Activated naive CD4-positive, alpha-beta T cell treated with Interleukin-2 at 50 U/mL for 16 hours (primary cell): ENCODE results near the gene YBEY.
"Not testable (repeated sequence)": the region's sequence is repeated elsewhere in the genome, so short reads cannot be mapped to it uniquely, and the experiment has no call there.

Source experiments
- DNase-seq: peaks from one replicate; pipeline ENCODE4 v3.0.0-alpha.2; 2020

YBEY gene

DNA sequence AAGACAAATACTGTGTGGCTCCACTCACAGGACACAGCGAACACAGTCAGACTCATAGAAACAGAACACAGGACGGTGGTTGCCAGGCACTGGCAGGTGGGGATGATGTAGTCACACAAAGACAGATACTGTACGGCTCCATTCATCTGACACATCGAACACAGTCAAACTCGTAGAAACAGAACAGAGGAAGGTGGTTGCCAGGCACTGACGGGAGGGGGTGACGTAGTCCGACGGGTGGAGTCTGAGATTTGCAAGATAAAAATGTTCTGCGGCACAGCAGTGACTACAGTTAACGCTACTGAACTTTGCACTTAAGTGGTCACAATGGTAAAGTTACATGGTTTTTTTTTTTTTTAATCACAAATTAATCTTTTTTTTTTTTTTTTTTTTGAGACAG is 18.8 kb downstream of the YBEY start:
- no peak for DNase-seq

DNA sequence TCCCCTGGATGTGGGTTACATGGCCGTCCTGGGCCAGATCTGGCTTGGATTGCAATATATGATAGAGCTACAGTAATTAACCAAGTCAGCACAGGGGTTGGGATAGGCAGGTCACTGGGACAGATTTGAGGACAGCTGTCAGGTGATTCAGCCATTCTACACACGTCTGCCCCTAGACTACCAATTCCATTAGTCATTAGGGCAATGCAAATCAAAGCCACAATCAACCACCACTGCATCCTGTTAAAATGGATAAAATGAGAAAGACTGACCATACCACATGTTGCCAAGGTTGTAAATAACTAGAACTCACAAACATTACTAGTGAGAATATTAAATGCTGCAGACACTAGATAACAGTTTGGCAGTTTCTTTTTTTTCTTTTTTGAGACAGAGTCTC is 21.5 kb downstream of the YBEY start:
- DNase-seq, result no peak

DNA sequence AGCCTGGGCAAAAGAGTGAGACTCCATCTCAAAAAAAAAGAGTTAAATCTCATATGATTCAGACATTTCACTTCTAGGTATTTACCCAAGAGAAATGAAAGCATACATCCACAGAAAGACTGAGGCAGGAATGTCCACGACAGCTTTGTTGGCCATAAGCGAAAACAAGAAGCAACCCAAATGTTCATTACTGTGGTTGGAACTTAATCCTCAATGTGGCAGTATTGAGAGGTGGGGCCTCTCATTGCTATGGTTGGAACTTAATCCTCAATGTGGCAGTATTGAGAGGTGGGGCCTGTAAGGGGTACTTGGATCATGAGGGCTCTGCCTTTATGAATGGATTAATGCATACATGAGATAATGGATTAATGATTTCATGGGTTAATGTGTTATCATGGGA is 22.3 kb downstream of the YBEY start:
- no peak for DNase-seq

DNA sequence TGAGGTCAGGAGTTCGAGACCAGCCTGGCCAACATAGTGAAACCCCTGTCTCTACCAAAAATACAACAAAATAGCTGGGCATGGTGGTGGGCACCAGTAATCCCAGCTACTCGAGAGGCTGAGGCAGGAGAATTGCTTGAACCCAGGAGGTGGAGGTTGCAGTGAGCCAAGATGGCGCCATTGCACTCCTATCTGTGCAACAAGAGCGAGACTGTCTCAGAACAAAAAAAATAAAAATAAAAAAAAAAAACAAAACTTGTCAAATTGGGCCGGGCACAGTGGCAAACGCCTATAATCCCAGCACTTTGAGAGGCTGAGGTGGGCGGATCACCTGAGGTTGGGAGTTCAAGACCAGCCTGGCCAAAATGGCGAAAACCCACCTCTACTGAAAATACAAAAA is 24.1 kb downstream of the YBEY start:
- DNase-seq, result not testable (repeated sequence)

DNA sequence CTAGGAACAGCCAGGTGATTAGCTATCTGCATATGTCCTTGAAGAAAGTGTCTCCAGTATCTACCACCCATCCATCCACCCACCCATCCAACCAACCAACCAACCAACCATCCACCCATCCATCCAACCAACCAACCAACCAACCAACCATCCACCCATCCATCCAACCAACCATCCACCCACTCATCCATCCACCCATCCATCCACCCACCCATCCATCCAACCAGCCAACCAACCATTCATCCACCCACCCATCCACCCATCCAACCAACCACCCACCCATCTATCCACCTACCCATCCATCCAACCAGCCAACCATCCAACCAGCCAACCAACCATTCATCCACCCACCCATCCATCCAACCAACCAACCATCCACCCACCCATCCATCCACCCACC is 25.4 kb downstream of the YBEY start:
- no peak for DNase-seq

DNA sequence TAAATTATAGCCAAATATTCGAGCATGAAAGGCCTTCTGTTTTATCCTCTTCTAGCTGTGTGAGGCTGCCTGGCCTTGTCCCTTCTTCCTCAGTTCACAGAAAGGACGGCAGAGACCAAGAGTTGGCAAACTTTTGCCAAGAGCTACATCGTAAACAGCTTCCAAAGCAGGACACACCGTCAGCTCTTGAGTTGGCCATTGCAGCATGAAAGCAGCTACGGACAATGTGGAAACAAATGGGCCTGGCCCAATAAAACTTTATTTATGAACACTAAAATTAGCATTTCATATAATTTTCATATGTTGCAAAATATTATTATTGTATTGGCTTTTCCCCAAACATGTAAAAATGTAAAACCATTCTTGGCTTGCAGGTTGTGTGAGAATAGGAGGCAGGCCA is 26.8 kb downstream of the YBEY start:
- DNase-seq, result no peak

DNA sequence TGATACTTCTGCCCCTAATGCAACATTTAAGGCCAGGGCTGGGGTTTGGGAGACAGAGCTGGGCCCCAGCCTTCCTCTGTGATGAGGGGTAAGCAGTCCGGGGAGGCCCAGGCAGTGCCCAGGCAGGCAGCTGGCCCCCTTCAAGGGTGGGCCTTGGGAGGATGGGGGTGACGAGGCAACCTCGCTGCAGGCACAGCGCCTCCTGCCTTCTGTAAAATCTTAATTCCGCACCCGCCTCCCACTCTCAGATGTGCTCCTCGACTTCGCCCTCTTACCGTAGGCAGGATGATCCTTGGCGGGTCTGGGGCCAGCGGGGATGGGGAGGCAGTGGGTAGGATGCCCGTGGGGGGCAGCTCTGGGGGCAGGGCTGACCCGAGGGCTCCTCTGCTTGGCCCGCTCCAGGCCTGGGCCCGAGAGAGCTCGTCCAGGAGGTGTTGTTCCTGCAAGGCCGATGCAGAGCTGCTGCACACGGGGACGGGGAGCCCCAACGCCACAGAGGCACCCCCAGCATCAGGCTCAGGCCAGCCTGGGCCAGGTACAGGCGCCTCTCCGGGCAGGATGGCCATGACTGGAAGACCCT is 28.4 kb downstream of the YBEY start:
- no peak for DNase-seq

DNA sequence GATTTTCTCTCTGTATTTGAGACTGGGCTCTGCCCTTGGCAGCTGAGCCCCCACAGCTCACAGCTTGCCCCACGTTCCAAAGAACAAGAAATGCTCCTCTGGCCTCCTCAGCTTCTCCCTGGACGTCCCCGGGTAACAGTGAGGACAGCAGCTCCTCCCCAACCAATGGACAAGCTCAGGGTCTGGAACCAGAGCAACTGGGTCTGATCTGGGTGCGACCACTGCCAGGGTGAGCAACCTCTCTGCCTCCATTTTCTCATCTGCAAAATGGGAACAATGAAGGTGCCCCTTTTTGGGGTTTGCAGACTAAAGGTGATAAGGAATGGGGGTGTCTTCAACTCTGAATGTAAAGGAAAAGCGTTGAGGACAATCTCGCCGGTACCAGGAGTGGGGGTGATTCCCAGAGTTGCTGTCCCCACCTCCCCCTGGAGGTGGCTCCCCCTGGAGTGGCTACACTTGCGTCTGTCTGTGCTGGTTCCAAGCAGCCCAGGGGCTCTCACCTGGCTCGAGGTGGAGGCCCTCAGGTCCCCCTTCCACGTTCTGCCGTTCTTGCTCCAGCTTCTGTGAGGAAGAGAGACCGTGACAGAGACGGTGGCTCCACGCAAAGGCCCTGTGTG is 30.7 kb downstream of the YBEY start:
- no peak for DNase-seq

DNA sequence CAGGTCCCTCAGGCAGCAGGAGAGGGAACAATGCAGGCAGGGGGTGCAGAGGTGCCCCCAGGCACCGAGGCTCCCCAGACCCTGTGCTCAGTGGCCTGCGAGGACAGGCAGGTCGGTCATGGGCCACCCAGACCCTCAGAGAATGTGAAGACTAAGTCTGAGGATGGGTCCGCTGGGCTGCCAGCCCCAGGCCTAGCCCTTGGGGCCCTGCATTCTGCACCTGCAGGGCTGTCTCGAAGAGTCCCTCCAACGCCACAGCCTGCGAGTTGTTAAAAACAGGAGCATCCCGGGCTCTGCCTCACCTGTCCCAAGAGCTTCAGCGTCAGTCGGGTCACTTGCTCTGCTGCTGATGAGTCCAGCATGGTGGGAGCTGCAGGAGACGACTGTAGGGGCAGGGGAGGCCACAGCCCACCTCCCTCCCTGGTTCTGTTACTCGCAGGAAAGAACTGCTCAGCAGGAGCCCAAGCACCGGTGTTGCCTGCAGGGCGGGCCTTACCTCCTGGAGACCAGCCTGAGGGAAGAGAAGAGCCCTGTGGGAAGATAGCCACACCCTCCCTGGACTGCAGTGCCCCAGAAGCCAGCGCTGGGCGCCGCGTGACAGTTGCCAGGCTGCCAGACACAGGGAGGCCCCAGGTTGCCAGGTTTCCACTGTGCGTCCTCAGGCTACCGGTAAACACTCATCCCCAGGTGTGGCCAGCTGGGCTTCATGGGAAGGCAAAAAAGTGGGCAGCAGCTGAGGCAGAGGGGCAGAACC is 31.7 kb downstream of the YBEY start:
- no peak for DNase-seq

DNA sequence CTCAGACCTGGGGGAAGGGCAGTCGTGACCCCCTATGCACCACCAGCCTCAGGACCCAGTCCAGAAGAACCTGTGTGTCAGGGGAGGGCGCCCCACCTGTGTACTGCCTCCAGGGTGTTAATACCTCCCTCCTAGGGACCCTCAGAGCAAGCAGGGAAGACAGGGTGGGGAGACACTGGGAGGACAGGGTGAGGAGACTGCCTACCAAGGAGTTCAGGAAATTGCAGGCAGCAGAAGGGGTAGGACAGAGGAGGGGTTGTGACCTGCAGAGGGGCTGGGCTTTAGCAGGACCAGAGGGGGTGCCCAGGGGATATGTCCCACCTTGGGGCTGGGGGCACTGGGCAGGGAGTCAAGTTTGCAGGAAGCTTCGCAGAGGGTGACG is 32.3 kb downstream of the YBEY start:
- DNase-seq, result no peak

DNA sequence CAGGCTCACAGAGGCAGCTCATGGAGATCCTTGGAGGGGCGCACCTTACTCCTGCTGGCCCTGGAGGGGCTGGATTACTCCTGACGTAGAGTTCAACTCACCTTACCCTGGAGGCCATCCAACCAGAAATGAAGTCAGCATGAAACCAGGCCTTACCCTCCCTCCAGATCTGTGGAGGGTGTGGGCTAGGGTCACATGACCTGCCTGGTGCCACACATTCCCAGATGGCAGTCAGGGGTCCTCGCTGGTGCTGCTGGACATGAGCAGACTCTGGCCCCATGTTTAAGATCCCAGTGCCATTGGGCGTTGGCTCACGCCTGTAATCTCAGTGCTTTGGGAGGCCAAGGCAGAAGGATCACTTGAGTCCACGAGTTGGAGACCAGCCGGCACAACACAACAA is 33.0 kb downstream of the YBEY start:
- no peak for DNase-seq

DNA sequence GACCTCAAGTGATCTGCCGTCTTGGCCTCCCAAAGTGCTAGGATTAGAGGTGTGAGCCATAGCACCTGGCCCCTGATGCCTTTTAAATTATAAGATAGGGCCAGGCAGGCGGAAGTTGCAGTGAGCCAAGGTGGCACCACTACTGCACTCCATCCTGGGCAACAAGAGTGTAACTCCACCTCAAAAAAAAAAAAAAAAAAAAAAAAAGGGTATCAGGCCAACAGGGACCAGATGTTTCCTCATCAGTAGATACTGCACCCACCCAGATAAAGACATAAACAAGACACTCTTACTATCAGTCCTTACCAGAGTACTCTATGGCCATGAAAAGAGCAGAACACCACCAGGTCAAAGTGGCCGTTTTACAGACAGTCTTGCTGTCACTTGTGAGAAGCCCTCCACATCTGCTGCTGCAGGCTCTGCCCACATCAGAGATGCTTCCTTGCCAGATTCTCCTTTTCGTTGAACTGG is 34.2 kb downstream of the YBEY start:
- no peak for DNase-seq

DNA sequence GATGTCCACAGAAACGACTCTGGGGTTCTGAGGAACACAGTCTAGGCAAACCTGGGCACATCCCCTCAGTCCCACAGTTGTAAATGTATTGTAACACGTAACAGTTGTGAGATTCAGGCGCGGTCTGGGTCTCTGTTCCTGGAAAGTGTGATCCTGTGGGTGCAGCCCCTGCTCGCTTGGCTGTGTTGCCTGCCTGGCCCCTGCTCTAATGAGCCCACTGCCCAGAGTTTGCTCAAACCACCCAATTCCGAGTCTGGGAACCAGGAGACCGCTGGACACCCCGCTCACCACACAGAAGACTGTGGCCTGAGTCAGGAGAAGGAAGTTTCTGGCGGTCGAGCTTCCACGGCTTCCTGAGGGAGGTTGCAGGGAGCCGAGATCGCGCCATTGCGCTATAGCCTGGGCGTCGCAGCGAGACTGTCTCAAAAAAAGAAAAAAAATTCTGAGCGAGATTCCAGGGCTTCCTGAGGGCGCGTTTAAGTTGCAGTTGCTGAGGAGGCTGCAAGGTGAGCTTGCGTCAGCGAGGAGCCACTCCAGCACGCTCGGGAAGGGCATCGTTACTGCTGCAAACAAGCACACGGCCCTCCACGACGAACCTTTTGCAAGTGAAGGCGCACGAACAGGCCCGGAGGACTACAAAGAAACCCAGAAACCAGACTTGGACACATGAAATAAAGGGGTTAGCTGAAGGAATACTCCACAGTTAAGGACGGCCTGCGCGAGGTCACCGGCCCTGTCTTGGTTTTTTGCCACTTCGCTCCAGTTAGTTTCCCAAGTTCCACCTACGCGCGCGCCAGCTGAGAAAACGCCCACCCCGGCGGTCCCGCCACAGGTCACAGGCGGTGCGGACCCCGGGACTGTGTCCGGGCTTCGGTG is 36.4 kb downstream of the YBEY start:
- DNase-seq, result peak; percentile 11

DNA sequence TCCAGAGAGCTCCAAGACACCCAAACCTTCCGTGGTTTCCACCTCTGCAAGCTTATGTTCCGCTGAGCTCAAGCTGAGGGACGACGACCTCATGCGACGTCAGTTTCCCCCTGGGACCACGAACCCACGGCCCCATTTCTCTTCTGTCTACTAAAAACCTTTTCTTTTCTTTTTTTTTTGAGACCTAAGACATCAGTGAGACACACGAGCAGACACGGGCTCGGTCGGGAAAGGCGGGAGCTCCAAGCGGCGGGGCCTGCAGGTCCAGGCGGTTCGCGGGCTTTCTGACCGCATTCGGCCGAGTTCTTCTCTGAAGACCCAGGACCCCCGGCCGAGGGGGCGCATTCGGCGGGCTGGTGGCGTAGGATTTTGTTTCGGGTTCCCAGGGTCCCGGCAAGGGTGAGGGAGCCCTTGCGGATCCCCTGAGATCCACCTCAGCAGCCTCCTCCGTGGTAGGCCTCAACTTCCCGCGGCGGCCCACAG is 37.1 kb downstream of the YBEY start:
- DNase-seq, result no peak

DNA sequence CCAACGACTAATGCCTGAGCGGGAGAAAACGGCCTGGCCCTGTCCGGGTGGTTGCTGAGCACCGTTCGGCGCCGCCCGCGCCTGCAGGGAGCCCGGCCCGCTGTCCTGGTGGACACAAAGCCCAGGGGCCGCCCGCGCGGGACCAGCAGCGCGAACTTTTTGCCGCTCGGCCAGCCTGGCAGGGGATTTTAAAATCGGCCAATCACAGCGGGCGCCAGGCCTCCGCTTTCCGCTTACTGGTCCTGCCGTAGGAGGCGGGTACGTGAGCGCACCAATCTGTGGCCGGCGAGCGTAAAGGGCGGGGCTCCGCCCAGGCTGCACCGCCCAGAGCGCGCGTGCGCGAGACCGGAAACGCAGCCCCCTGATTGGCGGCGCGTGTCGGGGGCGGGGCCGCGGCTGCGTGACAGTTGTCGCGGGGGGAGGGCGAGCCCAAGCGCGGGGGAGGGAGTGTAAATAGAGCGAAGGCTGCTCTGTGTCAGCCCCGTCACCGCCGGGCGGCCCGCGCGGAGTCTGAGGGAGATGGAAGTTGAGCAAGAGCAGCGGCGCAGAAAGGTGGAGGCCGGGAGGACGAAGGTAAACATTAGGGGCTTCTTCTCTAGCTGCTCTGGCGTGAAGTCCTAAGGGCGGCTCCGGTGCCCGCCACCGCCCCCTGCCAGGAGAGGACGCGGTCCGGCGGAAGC is 37.7 kb downstream of the YBEY start, which contains the start of the genes C21orf58 and PCNT:
Gene C21orf58 (minus strand): TSS at position 161 of the 680 bp plus-strand sequence. CDS start 1,132 bp downstream, outside the sequence.
Gene PCNT (plus strand): TSS at position 447 of the 680 bp plus-strand sequence. CDS start 73 bp downstream, at position 520.
- DNase-seq, result peak; percentile 98

DNA sequence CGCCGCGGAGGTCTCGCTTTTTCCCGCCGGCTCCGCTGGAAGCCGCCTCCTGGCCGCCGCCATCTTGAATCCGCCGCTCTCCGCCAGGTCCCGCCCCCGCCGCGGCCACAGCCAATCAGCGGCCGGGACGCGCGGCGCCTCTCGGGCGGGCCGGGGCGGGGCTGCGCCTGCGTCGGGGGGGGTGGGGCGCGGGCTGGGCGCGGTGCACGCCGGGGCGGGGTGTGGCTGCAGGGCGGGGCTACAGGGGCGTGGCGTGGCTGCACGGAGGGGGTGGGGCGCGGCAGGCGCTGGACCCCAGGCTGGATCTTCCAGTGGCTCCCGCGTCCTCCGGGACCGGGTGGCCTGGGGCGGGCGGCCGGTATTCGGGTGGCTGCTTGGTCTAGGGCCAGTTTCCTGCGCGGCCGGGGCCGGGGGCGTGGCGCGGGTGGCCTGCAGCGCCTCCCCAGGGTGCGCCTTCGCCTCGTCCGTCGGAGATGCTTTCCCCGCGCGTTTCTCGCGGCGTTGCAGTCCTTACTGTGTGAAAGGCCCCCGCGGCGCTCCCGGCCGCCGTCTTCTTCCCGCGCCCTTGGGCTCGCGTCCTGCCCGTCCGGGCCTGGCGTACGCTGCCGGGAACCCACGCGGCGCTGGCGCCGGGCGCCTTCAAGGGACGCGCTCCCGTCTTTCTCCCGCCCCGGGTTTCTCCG is 38.4 kb downstream of the YBEY start:
- peak; percentile 88 for DNase-seq

DNA sequence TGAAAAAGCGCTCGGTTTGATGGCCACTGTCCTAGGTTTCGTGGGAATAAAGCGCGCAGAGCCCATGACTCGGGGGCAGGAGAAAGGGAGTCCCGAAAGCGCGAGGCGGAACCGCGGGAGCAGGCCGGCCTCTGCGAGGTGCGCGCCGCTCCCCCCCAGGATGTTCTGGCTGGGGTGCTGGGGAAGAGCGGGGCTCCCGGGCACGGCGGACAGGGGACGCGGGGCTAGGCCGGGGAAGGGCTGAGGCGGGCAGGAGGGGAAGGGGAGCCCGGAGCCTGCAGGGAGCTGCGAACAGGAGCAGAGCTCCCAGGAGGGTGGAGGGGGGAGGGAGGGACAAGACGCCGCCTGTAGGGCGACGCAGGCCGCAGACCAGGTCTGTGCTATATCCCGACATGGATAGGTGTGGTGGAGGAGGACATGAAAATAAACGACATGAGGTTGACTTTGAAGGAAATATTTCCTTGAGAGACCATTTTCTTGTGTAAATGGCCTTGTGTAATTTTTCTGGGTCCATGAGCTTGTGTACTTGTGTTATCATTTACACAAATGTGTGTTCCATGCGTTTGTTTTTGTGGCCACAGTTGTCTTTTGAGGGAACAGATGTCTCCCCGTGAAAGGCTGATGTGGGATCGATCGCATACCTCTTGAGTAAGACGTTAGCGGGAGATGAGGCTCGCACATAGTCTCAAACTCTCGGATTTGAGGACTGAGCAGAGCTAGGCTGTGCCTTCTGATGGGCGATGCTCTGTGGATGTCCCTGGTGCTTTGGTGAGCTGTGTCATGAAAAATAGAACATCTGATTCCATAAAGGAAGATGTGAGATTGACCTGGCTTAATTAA is 39.2 kb downstream of the YBEY start:
- peak; percentile 36 for DNase-seq

DNA sequence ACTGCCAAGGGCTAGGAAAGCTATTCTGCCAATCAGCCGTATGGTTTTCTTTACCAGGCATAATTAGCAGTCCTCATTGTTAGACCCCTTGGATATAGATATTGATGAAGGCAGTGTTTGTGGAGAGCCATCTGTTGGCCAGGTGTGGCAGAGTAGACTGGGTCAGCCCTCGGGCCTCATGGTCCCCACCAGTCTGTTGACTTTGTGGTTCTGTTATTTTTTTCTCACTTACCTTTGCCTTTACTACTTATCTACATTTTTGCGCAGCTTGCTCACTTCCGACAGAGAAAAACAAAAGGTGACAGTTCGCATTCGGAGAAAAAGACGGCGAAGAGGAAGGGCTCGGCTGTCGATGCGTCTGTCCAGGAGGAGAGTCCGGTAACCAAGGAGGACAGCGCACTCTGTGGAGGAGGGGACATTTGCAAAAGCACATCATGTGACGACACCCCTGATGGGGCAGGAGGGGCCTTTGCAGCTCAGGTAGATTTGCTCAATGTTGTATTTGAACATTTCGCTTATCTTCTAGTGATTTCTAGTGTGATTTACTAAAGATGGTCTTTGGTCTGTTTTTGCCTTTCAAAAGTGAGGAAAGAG is 40.1 kb downstream of the YBEY start:
- no peak for DNase-seq

DNA sequence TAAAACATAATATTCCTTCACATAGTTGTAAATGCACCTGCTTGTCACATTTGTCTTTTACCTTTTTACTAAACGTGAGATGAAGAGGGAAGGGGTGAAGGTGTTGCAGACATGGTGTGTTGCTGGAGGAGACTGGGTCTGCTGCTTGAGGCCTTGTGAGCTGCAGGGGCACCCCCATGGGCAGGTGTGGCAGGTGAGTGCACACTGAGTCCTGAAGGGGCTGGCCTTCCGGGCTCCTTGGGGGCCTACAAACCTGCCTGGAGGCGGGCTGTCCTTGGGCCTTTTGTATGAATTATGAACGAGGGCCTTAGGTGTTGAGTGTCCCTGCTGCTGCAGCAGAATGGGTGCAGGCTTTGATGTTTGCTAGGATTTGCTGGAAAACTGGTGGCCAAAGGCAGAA is 41.6 kb downstream of the YBEY start:
- no peak for DNase-seq

DNA sequence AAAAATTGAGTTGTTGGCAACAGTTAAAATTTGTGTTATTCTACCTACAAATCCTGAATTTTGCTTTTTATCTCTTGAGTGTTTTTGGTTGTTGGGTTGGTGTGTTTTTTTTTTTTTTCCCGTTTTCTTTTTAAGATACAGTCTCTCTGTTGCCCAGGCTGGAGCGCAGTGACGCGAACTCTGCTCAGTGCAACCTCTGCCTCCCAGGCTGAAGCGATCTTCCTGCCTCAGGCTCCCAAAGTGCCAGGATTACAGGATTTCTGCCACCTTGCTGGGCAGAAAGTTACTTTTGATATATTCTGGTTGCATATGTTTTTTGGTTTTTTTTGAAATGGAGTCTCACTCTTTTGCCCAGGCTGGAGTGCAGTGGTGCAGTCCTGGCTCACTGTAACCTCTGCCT is 42.0 kb downstream of the YBEY start:
- DNase-seq, result no peak
